ENCODE results near the gene LSMEM2. TPM values are rescaled to one million over a fixed set of nuclear protein-coding genes. Genes with fewer than 3 reads are reported as not detected.
"Not testable (repeated sequence)": the region's sequence is repeated elsewhere in the genome, so short reads cannot be mapped to it uniquely, and the experiment has no call there.

The LSMEM2 gene
- total RNA-seq, 8 experiments from 2014 or later, result 0.36 to 2.6 (median 0.54) TPM; not detected in 1

- Histone ChIP-seq H3K4me1 (replicated peaks in 1 of 2) (peaks cover 34 to 53% of the 10 kb centered on the region in 2 donors), H3K4me3 (no peak overlapping the region), H3K27ac (no peak overlapping the region)
- peak in 1 of 8 experiments; percentile 3 for ATAC-seq (replicated peaks in 6 of 8)
- WGBS, 10 experiments, result 90 to 100% (median 100%) methylated on average over 1 to 3 of the region's 8 CpGs; no CpG with 5 or more reads in 7 of the 10 experiments
- in situ Hi-C loops (cut with MboI; ENCODE audit: low pct_unique_long_range_greater_than_20kb in 2 of 9, low sequenced_read_pairs in 9 of 9, unreplicated experiment in 9 of 9), result loop anchor here in 2 of 9 experiments (10.0 kb wide), 1 partner anchor 75 kb away; the partner anchor contains the start of gene GNAT1 (in 2 of the 2)
These were observed 8.9 kb upstream of the LSMEM2 start for GRCh38 chr3:50269977-50270413.

GRCh38 chr3:50270422-50271224 lies 8.3 kb upstream of the LSMEM2 start:
- Histone ChIP-seq H3K4me3 (no peak overlapping the region), H3K4me1 (replicated peaks in 1 of 2) (peaks cover 27 to 47% of the 10 kb centered on the region in 2 donors), H3K27ac (no peak overlapping the region)
- WGBS, 10 experiments, result 20 to 100% methylated on average over 1 to 3 of the region's 19 CpGs; no CpG with 5 or more reads in 8 of the 10 experiments
- no peak for ATAC-seq (replicated peaks in 6 of 8)
- in situ Hi-C loops (cut with MboI; ENCODE audit: low pct_unique_long_range_greater_than_20kb in 2 of 9, low sequenced_read_pairs in 9 of 9, unreplicated experiment in 9 of 9), result loop anchor here in 2 of 9 experiments (10.0 kb wide), 1 partner anchor 76 kb away; the partner anchor contains the start of gene GNAT1 (in 2 of the 2)

GRCh38 chr3:50271314-50271936 lies 7.5 kb upstream of the LSMEM2 start:
- WGBS, 10 experiments, result 0 to 97% (median 67%) methylated on average over 1 to 6 of the region's 10 CpGs; no CpG with 5 or more reads in 5 of the 10 experiments
- no peak for ATAC-seq (replicated peaks in 6 of 8)
- Histone ChIP-seq H3K4me3 (no peak overlapping the region), H3K27ac (no peak overlapping the region), H3K4me1 (replicated peaks in 1 of 2) (peaks cover 22 to 39% of the 10 kb centered on the region in 2 donors)
- in situ Hi-C loops (cut with MboI; ENCODE audit: low pct_unique_long_range_greater_than_20kb in 2 of 9, low sequenced_read_pairs in 9 of 9, unreplicated experiment in 9 of 9), result loop anchor here in 2 of 9 experiments (10.0 kb wide), 1 partner anchor 77 kb away; the partner anchor contains the start of gene GNAT1 (in 2 of the 2)

- peaks cover 13 to 28% of the 10 kb centered on the region in 2 donors for H3K4me1 ChIP-seq (replicated peaks in 1 of 2)
- WGBS, 10 experiments, result 28 to 100% (median 67%) methylated on average over 1 to 6 of the region's 10 CpGs
- not testable (repeated sequence) for H3K4me3 ChIP-seq; ATAC-seq (replicated peaks in 6 of 8); H3K27ac ChIP-seq
- in situ Hi-C loops (cut with MboI; ENCODE audit: low pct_unique_long_range_greater_than_20kb in 2 of 9, low sequenced_read_pairs in 9 of 9, unreplicated experiment in 9 of 9), result loop anchor here in 2 of 9 experiments (10.0 kb wide), 1 partner anchor 78 kb away; the partner anchor contains the start of gene GNAT1 (in 2 of the 2)
These were observed 6.4 kb upstream of the LSMEM2 start for GRCh38 chr3:50272538-50272910.

- in situ Hi-C loops (cut with MboI; ENCODE audit: low pct_unique_long_range_greater_than_20kb in 2 of 9, low sequenced_read_pairs in 9 of 9, unreplicated experiment in 9 of 9), result loop anchor here in 2 of 9 experiments (10.0 kb wide), 1 partner anchor 78 kb away; the partner anchor contains the start of gene GNAT1 (in 2 of the 2)
- WGBS, 10 experiments, result 0 to 80% (median 0%) methylated on average over 1 to 9 of the region's 61 CpGs; no CpG with 5 or more reads in 5 of the 10 experiments
- no peak overlapping the region for H3K27ac ChIP-seq
- H3K4me1 ChIP-seq (replicated peaks in 1 of 2), result peaks cover 9 to 22% of the 10 kb centered on the region in 2 donors
- ATAC-seq (replicated peaks in 6 of 8), result peak; percentile 39 to 85 (median 78)
- peak overlapping the region in 2 of 5 donors; percentile 2 to 13 for H3K4me3 ChIP-seq
These were observed 5.8 kb upstream of the LSMEM2 start for GRCh38 chr3:50272911-50273688.

- Histone ChIP-seq H3K27ac (no peak overlapping the region), H3K4me3 (no peak overlapping the region)
- WGBS, 10 experiments, result 58 to 90% (median 82%) methylated on average over 2 to 9 of the region's 31 CpGs; no CpG with 5 or more reads in 6 of the 10 experiments
These were observed 5.2 kb upstream of the LSMEM2 start for GRCh38 chr3:50273689-50274065.

GRCh38 chr3:50274371-50275104 lies 4.3 kb upstream of the LSMEM2 start:
- peak; percentile 6 to 43 (median 31) for ATAC-seq (replicated peaks in 6 of 8)
- 0 to 70% (median 13%) methylated on average over 1 to 4 of the region's 26 CpGs; no CpG with 5 or more reads in 5 of the 10 experiments for WGBS, 10 experiments
- H3K27ac ChIP-seq, result no peak overlapping the region
- in situ Hi-C loops (cut with MboI; ENCODE audit: low pct_unique_long_range_greater_than_20kb in 2 of 9, low sequenced_read_pairs in 9 of 9, unreplicated experiment in 9 of 9), result loop anchor here in 2 of 9 experiments (10.0 kb wide), 1 partner anchor 80 kb away; the partner anchor contains the start of gene GNAT1 (in 2 of the 2)
- H3K4me1 ChIP-seq (replicated peaks in 1 of 2), result peaks cover 9 to 11% of the 10 kb centered on the region in 2 donors
- no peak overlapping the region for H3K4me3 ChIP-seq

More at GRCh38 chr3:50273689-50274065, 5.2 kb upstream of the LSMEM2 start:
- ATAC-seq (replicated peaks in 6 of 8), result no peak
- in situ Hi-C loops (cut with MboI; ENCODE audit: low pct_unique_long_range_greater_than_20kb in 2 of 9, low sequenced_read_pairs in 9 of 9, unreplicated experiment in 9 of 9), result loop anchor here in 2 of 9 experiments (10.0 kb wide), 1 partner anchor 79 kb away; the partner anchor contains the start of gene GNAT1 (in 2 of the 2)
- H3K4me1 ChIP-seq (replicated peaks in 1 of 2), result peaks cover 9 to 19% of the 10 kb centered on the region in 2 donors

- Histone ChIP-seq H3K4me3 (peak overlapping the region in 1 of 5 donors; percentile 7), H3K4me1 (replicated peaks in 1 of 2) (peaks cover 9 to 10% of the 10 kb centered on the region in 2 donors), H3K27ac (no peak overlapping the region)
- in situ Hi-C loops (cut with MboI; ENCODE audit: low pct_unique_long_range_greater_than_20kb in 2 of 9, low sequenced_read_pairs in 9 of 9, unreplicated experiment in 9 of 9), result loop anchor here in 2 of 9 experiments (10.0 kb wide), 1 partner anchor 81 kb away; the partner anchor contains the start of gene GNAT1 (in 2 of the 2)
- ATAC-seq (replicated peaks in 6 of 8), result peak in 4 of 8 experiments; percentile 6 to 29 (median 18)
- WGBS, 10 experiments, result 0 to 92% (median 1%) methylated on average over 5 to 17 of the region's 65 CpGs; no CpG with 5 or more reads in 7 of the 10 experiments
These were observed 3.5 kb upstream of the LSMEM2 start for GRCh38 chr3:50275141-50275995.

- Histone ChIP-seq H3K4me3 (no peak overlapping the region), H3K27ac (no peak overlapping the region), H3K4me1 (replicated peaks in 1 of 2) (peaks cover 9 to 10% of the 10 kb centered on the region in 2 donors)
- in situ Hi-C loops (cut with MboI; ENCODE audit: low pct_unique_long_range_greater_than_20kb in 2 of 9, low sequenced_read_pairs in 9 of 9, unreplicated experiment in 9 of 9), result loop anchor here in 2 of 9 experiments (10.0 kb wide), 1 partner anchor 81 kb away; the partner anchor contains the start of gene GNAT1 (in 2 of the 2)
- ATAC-seq (replicated peaks in 6 of 8), result no peak
- whole genome bisulfite sequencing, 10 experiments, result 48 to 84% (median 80%) methylated on average over 1 to 13 of the region's 79 CpGs; no CpG with 5 or more reads in 6 of the 10 experiments
These were observed 2.7 kb upstream of the LSMEM2 start for GRCh38 chr3:50275996-50276761.

- Histone ChIP-seq H3K27ac (no peak overlapping the region), H3K4me3 (no peak overlapping the region), H3K4me1 (replicated peaks in 1 of 2) (peaks cover 6 to 10% of the 10 kb centered on the region in 2 donors)
- 60 to 90% (median 81%) methylated on average over 1 to 12 of the region's 17 CpGs; no CpG with 5 or more reads in 6 of the 10 experiments for WGBS, 10 experiments
- in situ Hi-C loops (cut with MboI; ENCODE audit: low pct_unique_long_range_greater_than_20kb in 2 of 9, low sequenced_read_pairs in 9 of 9, unreplicated experiment in 9 of 9), result loop anchor here in 2 of 9 experiments (10.0 kb wide), 1 partner anchor 82 kb away; the partner anchor contains the start of gene GNAT1 (in 2 of the 2)
- ATAC-seq (replicated peaks in 6 of 8), result no peak
These were observed 2.2 kb upstream of the LSMEM2 start for GRCh38 chr3:50276762-50277101.
